H1 (cell line): ENCODE measurements around the gene SHCBP1. TPM values are rescaled to one million over a fixed set of nuclear protein-coding genes. Genes with fewer than 3 reads are reported as not detected.

Experiments used
- GTF2F1 ChIP-seq: IDR thresholded peaks from 2 replicates; pipeline ENCODE4 v1.6.1; 2012; ENCODE audit warnings: low read depth, low read length, improper control_type of control experiment, borderline replicate concordance
- PHF8 ChIP-seq: fragments of 200-600 bp; sonication (generic); conservative IDR thresholded peaks from 2 replicates; pipeline ENCODE4 v1.7.1; 2012; ENCODE audit warnings: low read depth, mild to moderate bottlenecking, inconsistent platforms, low read length, moderate library complexity
- RAD21 ChIP-seq, 2 experiments: IDR thresholded peaks in 1 of 2; conservative IDR thresholded peaks in 1 of 2; 2 replicates each; pipeline ENCODE4 v1.6.1; 2011; ENCODE audit warnings: low read depth in 2 of 2, low read length in 2 of 2, improper control_type of control experiment in 1 of 2, inconsistent platforms in 1 of 2, mild to moderate bottlenecking in 1 of 2, moderate library complexity in 1 of 2
- RBBP5 ChIP-seq: IDR thresholded peaks from 2 replicates; pipeline ENCODE4 v1.7.1; 2012; ENCODE audit warnings: low read depth, mild to moderate bottlenecking, inconsistent platforms, low read length, moderate library complexity, borderline replicate concordance
- SP4 ChIP-seq: IDR thresholded peaks from 2 replicates; pipeline ENCODE4 v1.6.1; 2012; ENCODE audit warnings: low read length, inconsistent platforms
- polyA plus RNA-seq, 7 experiments: library from polyadenylated mRNA; depleted of rRNA in 3 of 7; stranded (reverse) in 5 of 7; unstranded in 2 of 7; fragments of >200 nt in 5 of 7; fragments of 200-250 nt in 2 of 7; gene quantifications; 1 replicate in 5 of 7; 2 replicates in 1 of 7; 4 replicates in 1 of 7; pipeline versions ENCODE4 v1.2.1 to v1.2.3, GENCODE V29; 2011 to 2013; ENCODE audit warnings: missing spikeins in 2 of 7, mixed read lengths in 2 of 7
- total RNA-seq: library from RNA; stranded (reverse); fragmentation: NEBNext Ultra II Directional; extraction: Animal tissue kit (Norgen Biotek cat#: 25700); gene quantifications from 2 replicates; pipeline ENCODE4 v1.2.1, GENCODE V29; 2021

SHCBP1 gene
- total and polyA plus RNA-seq, 2 of the 8 experiments (the other 6 are each of a cell fraction or from before 2014, with no cell fraction given), result 5.7 to 14.8 TPM

DNA sequence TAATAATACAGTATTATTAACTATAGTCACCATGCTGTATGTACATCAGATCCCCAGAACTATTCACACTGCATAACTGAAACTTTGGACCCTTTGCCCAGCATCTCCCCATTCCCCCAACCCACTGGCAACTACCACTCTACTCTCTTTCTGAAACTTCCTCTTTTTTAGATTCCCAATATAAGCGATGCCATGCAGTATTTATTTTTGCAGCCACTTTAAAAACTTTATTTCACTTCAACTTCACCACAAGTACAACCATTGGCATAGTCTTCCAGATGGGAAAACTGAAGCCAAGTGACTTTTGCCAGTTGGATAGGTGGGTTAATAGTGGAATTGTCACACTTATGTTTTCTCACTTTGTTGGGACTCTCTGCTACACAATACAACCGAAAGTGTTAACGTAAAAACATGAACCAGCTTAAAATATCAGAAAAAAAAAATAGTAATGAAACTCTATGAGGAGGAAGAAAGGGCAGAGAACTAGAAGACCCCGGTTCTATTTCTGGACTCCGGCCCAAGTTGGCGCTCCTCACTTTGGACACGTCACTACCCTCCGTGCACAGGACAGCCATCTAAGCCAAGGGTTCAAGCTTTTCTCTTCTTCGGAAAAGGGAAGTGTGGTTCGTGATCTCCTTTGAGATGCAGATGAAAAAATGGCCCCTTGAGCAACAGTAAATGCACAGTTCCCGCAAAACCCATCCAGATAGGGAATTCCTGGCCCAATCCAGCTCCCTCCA lies 743 bp downstream of the SHCBP1 start (continued):
- TF ChIP-seq RBBP5 (no peak), SP4 (no peak), GTF2F1 (no peak), RAD21 (IDR thresholded peaks at IDR 0.05 in 1 of 2, conservative IDR thresholded peaks at IDR 0.05 in 1 of 2; ENCODE audit: low read depth in 2 of 2, low read length in 2 of 2) (no peak), PHF8 (no peak)
